DMS153 (cell line): ENCODE results near the gene SART3.
"Not testable (repeated sequence)": the region's sequence is repeated elsewhere in the genome, so short reads cannot be mapped to it uniquely, and the experiment has no call there.

Source experiments
- DNase-seq: peaks from one replicate; lab custom pipeline; 2025; lab: John Stamatoyannopoulos, UW

The SART3 gene

GRCh38 chr12:108596854-108597558 lies 36.0 kb upstream of the SART3 start:
- no peak for DNase-seq

DNA sequence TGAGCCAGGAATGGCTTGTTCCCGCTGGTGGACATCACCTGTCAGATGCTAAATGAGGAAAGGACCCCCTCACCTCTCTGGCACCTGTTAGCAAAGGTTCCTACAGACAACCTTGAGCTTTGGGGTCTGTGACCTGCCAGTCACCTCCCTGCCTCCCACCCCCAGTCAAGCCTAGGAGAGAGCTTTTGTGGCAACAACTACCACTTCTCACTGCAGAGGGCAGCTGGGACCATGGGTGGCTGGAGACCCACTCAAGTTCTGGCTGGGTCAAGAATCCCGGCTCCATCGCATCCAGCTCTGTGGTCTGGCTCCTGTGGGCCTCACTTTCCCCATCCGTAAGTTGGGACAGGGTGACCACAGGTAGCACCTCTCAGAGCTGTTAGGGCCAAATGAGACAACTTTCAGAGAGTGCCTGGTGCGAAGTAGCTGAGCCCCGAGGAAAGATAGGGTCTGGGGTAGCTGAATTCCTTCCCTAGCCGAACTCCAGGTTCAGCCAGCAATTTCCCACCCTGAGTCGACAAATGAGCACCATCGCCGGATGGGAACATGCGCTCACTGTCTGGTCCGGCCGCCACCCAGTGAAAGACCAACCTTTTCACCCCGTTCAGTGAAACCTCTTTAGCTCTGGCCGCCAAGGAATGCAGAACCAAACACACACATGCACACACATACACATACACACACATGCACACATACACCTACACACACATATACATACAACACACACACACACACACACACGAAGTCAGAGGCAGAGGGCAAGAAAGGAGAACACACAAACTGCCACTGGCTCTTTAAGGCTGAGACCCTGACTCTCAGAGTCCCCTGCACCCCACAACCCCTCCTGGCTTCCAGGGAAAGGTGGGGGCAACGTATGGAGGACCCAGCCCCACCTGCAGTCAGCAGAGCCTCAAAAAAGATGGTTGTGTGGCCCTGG lies 35.0 kb upstream of the SART3 start:
- no peak for DNase-seq

- no peak for DNase-seq
These were observed 34.2 kb upstream of the SART3 start for GRCh38 chr12:108594960-108595710.

GRCh38 chr12:108594323-108594903 lies 33.4 kb upstream of the SART3 start:
- no peak for DNase-seq

DNA sequence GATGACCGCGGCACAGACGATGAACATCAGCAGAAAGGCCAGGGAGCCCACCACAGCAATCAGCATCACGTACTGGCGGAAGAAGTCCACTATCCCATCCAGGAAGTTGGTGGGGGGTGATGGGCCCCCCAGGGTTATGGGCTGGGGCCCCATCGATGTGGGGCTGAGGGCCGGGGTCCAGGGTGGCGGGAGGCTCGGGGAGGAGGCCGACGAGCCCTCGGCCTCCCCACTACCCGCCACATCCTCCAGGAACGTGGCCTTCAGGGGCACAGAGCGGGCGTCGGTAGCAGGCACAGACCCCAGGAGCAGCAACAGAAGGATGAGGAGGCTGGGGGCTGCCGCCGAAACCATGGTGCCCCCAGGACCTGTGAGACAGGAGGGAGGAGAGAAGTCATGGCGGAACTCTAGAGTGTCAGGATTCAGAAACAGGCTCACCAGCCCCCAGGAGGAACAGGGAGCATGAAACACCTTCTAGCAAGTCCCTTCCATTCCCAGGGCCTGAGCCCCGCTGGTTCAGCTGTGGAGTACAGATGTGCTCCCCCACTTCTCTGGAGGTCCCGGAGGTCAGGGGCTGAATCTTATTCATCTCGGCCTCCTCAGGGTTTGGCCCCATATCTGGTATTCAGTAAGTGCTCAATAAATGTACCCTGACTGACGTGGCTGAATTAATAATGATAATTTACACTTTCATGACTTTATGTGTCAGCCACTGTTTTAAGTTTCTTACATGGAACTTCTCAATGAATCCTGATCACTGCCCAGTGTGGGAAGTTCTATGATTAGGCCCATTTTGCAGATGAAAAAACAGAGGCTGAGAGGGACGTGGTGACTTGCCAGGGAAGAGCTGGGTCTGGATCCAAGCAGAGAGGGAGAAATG lies 31.3 kb upstream of the SART3 start:
- no peak for DNase-seq

DNA sequence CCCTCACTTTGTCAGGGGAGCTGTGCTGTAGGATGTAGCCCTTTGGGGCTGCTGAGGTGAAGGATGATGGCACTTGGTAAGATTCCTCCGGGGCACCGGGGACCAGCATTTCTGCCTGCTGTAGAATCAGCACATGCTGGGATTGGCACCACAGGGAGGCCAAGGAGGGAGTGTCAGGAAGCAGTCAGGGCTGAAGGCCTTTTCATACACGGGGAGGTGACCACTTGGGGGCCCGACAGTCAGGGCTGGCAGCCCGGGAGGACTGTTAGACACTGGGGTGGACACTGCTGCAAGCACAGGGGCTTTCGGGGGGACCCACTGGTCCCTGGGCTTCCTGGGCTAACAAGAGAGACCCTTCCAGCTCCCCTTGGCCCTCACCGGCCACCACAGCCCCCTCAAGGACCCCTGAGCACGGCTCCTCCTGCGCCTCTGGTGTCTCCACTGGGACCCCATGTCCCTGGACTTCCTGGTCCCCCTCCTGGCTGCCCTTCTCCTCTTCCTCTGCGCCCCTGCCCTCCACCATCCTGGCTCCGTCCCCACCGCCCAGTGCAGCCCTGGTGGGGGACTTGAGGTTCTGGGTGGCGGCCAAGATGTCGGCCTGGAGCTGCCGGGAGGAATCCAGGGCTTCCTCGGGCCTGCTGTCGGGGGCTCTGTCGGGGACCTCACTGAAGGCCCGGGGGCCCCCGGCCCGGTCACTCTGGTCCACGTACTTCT lies 30.5 kb upstream of the SART3 start:
- DNase-seq: no peak

GRCh38 chr12:108590463-108590862 lies 29.5 kb upstream of the SART3 start:
- DNase-seq: not testable (repeated sequence)

- no peak for DNase-seq
These were observed 28.9 kb upstream of the SART3 start for GRCh38 chr12:108589840-108590229.

- DNase-seq: no peak
These were observed 28.3 kb upstream of the SART3 start for GRCh38 chr12:108589028-108589839.

- DNase-seq: no peak
These were observed 26.9 kb upstream of the SART3 start for GRCh38 chr12:108587826-108588225.

DNA sequence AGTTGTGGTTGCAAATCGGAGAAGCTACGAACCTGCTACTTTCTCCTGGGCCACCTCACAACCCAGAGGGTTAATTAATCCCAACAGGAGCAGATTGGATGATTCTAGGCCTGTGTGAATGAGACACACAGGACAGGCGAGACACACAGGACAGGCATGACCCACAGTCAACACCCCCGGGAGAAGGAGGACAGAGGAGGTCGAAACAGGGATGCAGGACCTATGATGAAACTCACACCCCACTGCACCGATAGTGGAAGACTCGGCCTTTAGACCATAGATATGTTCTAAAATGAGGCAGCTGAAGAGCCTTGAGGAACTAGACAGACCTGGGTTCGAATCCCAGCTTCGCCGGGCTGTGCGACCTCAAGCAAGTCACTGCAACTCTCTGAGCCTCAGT lies 25.3 kb upstream of the SART3 start:
- DNase-seq: no peak

GRCh38 chr12:108585864-108586263 lies 24.9 kb upstream of the SART3 start:
- DNase-seq: no peak

- no peak for DNase-seq
These were observed 23.6 kb upstream of the SART3 start for GRCh38 chr12:108584456-108585065.

- no peak for DNase-seq
These were observed 23.0 kb upstream of the SART3 start for GRCh38 chr12:108583991-108584390.

DNA sequence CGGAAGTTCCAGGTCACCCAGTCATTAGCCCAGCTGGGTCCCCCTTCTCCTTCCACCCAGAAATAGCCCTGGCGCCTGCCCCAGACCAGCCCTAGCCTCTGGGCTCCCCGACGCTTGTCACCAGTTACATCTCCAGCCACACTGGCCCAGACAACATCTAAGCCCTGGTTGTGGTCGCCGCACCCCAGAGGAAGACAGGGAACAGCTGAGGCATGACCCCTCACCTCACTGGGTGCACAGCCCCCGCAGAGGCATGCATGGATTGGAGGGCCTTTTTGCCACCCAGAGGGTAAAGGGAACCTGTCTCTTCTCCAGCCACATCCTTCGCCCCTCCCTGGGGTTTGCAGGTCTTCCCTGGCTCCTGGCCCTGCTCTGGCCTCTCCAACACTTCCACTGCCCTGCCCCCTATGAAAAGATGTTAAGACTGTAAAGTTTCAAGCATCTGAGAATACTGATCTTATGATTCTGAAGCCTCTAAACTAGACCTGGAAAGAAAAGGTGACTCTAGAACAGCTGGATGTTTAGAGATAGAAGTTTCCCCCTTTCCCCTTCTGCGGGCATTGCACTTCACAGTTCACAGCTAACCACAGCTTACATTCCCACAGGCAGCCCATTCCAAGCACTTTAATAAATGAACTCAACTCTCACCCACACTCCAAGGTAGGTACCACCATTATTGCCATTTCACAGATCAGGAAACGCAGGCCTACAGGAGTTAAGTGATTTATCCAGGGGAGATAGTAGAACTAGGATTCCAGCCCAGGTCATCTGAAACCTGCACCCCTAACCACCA lies 22.2 kb upstream of the SART3 start:
- DNase-seq: no peak

DNA sequence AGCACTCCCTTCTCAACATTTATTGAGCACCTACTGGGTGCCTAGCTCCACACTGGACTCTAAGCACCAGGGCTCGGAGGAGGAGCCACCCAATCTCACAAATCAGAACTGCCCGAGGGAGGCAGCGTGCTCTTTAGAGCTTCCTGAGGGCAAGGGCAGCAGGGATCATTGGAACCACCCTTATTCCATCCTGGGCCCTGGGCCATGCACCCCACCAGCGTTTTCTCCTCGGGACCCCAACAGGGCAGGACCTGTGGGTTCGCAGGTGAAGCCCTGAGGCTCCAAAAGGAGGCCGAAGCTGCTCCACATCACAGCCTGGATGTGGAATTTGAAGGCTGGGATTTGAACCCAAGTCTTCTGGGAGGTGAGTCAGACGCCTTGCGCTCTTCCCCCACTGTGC lies 21.5 kb upstream of the SART3 start:
- DNase-seq: no peak

- DNase-seq: no peak
These were observed 20.6 kb upstream of the SART3 start for GRCh38 chr12:108581311-108582227.
